HUDEP-2 (cell line): Measurements from ENCODE around the gene TBXT.
"Not testable (repeated sequence)": the region's sequence is repeated elsewhere in the genome, so short reads cannot be mapped to it uniquely, and the experiment has no call there.

ENCODE experiments used
- DNase-seq, 76 experiments: peaks; one replicate each; lab custom pipeline; 2025; ENCODE audit not compliant: unreplicated experiment in 76 of 76; lab: John Stamatoyannopoulos, UW

Gene TBXT

DNA sequence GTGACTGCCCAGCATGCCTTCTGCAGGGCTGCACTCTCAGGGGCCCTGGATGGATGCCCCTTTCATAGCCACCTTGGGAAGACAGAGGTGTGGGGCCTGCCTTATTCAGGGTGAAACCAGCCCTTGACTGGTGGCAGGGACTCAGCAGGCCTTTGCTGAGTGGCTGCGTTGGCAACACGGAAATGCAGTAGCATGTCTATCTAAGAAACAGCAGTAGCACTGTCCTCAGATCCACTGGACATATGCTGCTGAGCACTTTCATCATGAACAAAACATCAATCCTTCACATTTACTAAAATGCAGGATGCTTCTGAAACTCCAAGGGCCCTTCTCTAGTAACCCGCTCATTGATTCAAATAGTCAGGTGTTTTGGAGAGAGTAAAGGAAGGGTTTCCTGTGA, 4.9 kb upstream of the TBXT start:
- DNase-seq: no peak

DNA sequence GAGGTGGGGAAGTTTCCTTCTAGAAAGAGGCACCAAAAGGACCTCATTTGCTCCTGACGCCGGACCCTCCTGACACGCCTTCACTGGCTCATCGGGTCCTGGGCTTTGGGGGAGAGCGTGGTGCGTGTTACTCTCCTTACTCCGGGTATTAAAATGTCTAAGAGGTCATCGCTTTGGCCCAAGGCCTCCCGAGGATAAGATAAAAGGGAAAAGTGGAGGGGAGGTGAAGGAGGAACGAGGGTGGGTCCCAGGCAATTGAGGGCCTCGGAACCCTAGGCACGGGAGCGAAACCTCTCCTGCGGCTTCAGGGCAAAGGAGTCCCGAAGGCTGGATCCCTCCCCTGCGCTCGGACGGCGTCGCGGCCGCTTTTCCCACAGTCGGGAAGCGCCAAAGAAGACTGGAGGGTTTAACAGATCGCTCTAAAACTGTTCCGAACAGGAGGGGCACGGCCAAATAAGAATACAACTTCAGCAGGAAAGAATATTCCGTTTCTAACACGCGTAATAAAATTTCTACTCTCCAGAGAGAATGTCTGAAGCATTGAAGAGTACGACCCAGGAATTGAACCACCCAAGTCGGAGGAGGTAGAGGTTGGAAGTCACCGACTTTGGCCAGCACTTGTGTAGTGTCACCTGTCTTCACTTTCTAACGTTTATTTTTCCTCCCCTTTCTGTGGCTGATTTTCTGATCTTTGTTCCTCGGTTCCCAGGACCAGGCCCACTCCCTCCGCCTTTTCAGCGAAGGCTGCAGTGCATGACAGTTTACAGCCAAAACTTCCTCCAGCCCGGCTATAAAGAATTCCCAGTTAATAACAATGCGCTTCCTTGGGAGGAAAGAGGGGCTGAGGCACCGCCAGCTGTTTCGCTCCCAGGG, 2.1 kb upstream of the TBXT start:
- no peak for DNase-seq

- no peak for DNase-seq
Measured at GRCh38 chr6:166168616-166169548, 1.2 kb upstream of the TBXT start.

GRCh38 chr6:166167258-166167731, 356 bp downstream of the TBXT start:
- DNase-seq: no peak

DNA sequence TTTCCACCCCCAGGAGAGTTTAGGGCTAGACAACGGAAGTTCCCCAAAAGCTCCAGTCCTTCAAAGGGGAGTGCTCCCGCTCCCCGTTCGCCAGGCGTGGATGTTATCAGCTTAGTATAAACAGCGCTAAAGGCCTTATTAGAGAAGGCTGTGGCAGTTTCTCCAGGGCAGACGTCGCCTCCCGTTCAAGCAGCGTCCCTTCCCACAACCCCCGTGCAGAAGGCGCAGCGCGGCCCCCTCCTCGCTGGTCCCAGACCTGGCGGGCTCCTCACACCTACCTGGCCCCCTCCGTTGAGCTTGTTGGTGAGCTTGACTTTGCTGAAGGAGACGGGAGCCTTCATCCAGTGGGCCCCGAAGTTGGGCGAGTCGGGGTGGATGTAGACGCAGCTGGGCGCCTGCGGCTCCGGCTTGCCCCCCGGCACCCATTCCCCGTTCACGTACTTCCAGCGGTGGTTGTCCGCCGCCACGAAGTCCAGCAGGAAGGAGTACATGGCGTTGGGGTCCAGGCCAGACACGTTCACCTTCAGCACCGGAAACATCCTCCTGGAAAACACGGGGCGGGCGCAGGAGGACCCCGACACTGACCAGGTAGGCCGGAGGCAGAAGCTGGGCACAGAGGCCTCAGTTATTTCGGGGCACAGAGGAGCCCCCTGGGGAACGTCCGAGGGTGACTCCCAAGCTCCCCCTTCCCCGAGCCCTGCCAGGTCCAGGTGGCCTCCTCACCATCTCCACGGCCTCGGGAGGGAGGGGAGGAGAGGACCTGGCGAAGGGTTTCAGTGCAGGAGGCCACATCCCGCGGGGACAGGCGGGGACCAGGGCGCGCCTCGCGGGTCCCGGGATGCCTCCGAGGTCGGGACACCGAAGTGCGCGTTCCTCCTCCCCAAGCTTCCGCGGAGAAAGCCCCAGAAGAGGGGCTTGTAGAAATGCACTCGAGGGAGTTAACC, 1.1 kb downstream of the TBXT start:
- no peak for DNase-seq

- DNase-seq: no peak
Measured at GRCh38 chr6:166165558-166166313, 1.9 kb downstream of the TBXT start.

DNA sequence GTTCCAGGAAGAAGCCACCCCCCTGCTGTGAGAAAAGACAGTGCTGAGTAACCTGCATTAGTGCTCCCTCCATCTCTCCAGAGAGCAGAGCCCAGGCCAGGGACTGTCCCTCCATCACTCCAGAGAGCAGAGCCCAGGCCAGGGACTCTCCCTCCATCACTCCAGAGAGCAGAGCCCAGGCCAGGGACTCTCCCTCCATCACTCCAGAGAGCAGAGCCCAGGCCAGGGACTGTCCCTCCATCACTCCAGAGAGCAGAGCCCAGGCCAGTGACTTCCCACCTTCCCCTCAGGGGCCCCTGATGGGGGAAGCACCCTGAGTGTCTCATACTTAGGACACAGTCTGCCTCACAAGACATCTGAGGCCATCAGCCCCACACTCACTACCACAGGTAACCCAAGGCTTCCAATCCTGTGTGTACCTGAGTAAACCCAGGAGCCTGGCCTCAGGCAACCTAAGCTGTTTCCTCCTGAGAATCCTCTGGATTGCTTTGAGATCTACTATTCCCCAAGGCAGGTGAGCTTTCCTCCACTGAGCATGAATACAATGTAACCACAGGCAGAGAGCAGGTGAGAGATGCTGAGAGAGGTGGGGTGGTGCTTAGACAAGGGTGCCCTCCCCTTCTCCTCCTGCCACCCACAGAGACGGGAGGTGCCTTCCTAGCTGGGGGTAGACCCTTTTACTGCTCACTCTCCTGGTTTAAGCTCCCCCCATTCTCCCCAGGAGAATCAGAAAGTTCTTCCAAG, 4.9 kb downstream of the TBXT start:
- no peak for DNase-seq

DNA sequence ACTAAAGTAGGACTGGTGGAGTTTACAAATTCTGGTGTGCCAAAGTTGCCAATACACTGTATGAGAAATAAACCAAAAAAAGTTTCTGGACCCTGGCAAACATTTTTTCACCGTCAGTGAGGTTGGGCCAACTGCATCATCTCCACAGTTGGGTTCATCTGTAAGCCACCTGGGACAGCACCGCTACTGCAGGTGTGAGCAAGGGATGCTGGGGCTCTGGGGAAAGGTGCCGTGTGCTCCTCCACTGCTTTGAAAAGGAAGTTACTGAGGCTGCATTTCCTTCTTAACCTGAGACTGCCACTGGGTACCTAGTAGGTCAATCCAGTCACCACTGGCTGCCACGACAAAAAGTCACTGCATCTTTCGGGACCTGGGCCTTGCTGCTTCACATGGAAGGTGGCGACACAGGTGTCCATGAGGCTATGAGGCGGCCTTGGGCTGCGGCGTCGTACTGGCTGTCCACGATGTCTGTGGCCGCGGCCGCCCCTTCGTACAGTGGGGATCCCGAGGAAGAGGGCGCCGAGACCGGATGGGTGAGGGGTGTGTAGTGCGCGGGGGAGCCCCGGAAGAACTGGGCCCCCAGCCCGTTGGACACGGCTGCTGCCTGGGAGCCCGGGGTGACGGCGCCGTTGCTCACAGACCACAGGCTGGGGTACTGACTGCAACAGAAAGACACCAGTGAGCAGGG, 9.6 kb downstream of the TBXT start:
- DNase-seq: no peak

DNA sequence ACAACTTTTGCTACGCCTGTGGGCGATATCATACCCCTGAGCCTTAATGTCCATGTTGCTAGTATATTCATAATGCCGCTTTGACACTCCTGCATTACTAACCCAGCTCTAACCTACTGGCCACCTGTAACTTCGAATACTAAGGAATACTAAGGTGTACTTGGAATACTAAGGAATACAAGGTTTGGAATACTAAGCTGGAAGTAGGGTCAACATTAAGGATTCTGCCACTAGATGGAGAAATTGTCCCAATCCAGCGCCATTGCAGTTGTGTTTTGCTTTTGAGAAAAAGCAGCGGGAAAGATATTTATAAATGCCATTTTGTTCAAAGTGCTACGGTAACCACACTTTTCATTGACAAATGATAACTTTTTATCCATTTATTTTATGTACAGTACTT, 10.7 kb downstream of the TBXT start:
- no peak for DNase-seq

GRCh38 chr6:166153966-166154365, 13.7 kb downstream of the TBXT start:
- no peak for DNase-seq

DNA sequence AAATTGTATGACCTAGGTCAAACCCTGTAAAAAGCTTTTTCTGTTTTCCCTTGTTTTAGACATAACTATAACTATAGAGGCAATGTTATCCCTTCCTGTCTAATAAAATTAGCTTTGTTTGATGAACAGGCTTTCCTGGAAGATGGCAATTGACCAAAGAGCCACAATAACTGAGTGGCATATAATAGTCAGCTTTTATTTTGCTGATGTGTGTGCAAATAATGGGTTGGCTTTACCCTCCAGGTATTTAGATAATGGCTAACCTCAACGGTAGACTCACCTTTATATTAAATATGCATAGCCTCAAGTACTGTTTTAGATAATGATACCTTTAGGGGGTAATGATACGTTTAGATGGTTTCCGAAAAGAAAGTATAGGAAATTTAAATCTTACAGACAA, 15.0 kb downstream of the TBXT start:
- DNase-seq: no peak

- DNase-seq: no peak
Measured at GRCh38 chr6:166151798-166152197, 15.9 kb downstream of the TBXT start.

DNA sequence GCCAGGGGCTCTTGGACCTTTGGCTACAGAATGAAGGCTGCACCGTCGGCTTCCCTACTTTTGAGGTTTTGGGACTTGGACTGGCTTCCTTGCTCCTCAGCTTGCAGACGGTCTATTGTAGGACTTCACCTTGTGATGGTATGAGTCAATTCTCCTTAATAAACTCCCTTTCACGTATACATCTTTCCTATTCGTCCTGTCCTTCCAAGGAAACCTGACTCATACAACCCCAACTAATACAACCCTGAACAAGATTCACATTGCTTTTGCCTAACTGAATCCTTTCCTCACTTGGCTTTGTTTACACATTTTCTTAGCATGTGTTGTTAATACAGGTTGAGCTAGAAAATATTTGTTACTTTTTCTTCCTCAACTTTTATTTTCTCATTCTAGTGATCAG, 21.9 kb downstream of the TBXT start:
- DNase-seq: no peak

DNA sequence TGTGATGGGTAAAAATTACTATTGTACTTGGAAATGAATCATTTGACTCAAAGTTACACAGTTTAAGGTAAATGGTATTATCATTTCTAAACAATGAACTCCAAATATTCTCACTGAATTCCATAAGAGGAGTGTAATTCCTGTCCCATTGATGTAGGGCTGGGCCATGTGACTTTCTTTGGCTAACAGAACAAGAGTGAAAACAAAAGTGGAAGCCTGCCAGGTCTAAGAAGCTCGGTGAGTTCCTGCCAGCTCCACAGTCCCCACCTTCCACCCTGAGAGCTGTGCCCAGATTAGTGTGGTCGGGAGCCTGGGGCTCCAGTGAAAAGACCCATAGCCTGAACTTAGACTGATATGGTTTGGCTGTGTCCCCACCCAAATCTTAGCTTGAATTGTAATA, 24.6 kb downstream of the TBXT start:
- no peak for DNase-seq

DNA sequence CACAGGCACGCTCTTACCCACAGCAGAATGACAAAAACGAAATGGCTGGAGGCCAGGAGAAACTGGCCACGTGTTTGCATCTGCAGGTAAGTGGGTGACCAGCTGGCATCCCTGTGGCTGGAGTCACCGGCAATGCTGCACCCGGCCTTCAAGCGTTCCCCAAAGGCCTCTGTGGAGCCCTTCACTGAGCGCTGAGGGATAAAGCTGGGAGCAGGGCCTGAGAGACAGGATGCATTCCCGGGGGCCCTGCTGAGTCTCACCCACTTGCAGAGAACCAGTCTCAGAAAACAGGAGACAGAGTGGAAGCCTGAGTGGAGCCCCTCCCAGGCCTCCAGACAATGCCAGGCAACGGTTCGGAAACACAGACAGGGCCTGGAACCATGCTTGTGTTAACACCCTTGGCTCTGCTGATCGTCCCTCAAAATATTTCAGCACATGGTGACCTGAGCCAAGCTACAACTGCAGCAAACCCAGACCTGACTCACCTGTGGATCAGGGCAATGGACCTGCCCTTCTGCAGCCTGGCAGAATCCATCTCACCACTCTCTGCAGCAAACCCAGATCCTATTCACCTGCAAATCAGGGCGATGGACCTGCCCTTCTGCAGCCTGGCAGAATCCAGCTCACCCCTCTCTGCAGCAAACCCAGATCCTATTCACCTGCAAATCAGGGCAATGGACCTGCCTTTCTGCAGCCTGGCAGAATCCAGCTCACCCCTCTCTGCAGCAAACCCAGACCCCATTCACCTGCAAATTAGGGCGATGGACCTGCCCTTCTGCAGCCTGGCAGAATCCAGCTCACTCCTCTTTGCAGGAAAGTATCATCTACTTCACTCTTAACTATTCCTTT, 39.8 kb downstream of the TBXT start:
- DNase-seq: no peak

GRCh38 chr6:166123115-166123514, 44.5 kb downstream of the TBXT start:
- DNase-seq: not testable (repeated sequence)

DNA sequence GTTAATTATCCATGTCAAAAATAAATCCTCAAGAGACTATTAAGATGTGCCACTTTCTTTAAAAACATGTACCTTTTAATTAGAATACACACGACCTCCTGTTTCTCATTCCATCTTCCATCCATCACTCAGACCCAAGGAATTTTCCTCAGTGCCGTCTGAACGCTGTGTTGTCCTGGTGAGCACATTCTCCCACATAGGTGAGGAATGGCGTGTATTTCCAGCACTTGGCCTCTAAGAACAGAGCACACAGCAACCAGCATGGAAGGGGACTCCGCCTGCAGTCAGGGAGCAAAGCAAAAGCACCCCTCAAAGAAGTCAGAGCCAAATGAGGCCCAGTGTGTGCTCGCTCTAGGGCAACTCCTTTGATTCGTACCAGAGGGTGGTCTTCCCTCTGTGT, 45.9 kb downstream of the TBXT start:
- DNase-seq: no peak
